ENCODE results near the gene GPX4. TPM values are rescaled to one million over a fixed set of nuclear protein-coding genes. Genes with fewer than 3 reads are reported as not detected.

GPX4 gene
- total and polyA plus RNA-seq, 8 donors: 90.0 to 710 (median 348) TPM

DNA sequence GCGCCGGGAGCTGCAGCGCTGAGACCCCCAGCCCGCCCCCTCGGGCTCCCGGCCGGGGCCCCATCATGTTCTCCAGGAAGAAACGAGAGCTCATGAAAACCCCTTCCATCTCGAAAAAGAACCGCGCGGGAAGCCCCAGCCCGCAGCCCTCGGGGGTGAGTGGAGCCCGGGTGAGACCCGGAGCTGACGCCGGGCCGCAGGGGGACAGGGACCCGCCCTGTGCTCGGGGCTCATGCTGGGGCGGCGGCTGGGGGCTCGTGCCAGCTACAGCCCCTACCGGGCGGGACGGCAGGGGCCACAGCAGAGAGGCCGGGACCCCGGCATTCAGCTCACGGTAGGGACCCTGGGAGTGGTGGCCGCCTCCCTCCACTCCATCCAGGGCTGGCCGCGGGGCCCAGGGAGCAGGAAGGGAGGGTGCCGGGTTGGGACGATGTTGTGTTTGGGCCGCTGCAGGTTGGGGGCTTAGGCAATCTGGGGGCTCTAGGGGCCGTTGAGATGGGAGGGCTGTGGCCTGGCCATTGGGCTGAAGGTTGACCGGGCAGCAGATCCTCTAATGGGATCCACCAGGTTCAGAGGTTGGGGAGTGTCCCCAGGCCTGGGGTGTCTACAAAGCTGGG lies 36.3 kb upstream of the GPX4 start:
- Histone ChIP-seq H3K27me3 (peaks cover 0 to 76% (median 39%) of the 10 kb centered on the region in 3 donors), H3K27ac (peak overlapping the region; percentile 37 to 87 (median 77)), H3K4me3 (peak overlapping the region; percentile 42 to 62 (median 50)), H3K4me1 (peaks cover 54 to 83% (median 71%) of the 10 kb centered on the region in 4 donors), H3K36me3 (peaks cover 0 to 8% (median 0%) of the 10 kb centered on the region in 4 donors), H3K9me3 (no peaks in the 10 kb centered on the region)
- TF ChIP-seq CTCF (IDR thresholded peaks at IDR 0.05) (no peak), POLR2AphosphoS5 (IDR thresholded peaks at IDR 0.05) (no peak), POLR2A (IDR thresholded peaks at IDR 0.05) (no peak), EP300 (IDR thresholded peaks at IDR 0.05) (no peak)
- intact Hi-C loops (cut with DNase I; ENCODE audit: low total_unique reads): no loop called here
- no peak for DNase-seq
- 4 to 25% (median 6%) methylated on average over 2 to 38 of the region's 38 CpGs for WGBS, 5 donors

DNA sequence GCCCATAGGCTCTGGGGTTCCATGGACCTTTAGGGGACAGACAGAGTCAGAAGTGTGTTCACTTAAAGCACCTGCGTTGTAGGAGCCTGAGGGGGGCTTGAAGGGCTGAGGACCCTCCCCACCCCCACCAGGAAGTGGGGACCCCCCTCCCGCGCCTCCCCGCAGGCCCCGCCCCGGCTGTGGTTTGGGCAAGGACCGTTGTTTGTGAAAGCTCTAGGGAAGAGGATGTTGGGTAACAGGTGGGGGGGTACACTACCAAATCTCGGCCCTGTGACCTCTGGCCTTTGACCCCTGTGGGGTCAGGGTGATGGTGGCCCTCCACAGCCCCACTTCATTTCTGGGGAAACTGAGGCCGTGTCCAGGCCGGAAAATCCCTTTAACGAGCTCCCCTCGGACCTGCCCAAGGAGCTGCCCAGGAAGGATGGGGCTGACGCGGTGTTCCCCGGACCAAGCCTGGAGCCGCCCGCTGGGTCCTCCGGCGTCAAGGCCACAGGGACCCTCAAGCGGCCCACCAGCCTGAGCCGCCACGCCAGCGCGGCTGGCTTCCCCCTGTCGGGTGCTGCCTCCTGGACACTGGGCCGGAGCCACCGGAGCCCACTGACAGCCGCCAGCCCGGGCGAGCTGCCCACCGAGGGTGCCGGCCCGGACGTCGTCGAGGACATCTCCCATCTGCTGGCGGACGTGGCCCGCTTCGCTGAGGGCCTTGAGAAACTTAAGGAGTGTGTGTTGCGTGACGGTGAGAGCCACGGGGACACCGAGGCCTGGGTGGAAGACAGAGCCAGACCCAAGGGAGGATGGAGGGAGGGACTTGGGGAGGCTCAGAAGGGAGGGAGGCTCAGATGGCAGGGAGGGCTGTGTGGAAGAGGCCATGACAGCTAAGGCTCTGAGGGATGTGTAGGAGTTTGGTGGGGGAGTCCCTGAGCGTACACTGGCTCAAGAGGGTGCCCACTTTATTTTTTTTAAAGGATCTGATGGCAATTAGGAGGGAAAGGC lies 35.5 kb upstream of the GPX4 start:
- Histone ChIP-seq H3K9me3 (no peaks in the 10 kb centered on the region), H3K27ac (peak overlapping the region; percentile 37 to 87 (median 77)), H3K36me3 (peaks cover 0 to 16% (median 0%) of the 10 kb centered on the region in 4 donors), H3K4me1 (peaks cover 54 to 91% (median 71%) of the 10 kb centered on the region in 4 donors), H3K4me3 (peak overlapping the region; percentile 42 to 62 (median 50)), H3K27me3 (peaks cover 0 to 78% (median 39%) of the 10 kb centered on the region in 3 donors)
- intact Hi-C loops (cut with DNase I; ENCODE audit: low total_unique reads): no loop called here
- peak in 1 of 2 donors; percentile 57 for DNase-seq
- no peak for TF ChIP-seq POLR2A (IDR thresholded peaks at IDR 0.05)
- no peak for TF ChIP-seq EP300 (IDR thresholded peaks at IDR 0.05)
- no peak for TF ChIP-seq POLR2AphosphoS5 (IDR thresholded peaks at IDR 0.05)
- no peak for TF ChIP-seq CTCF (IDR thresholded peaks at IDR 0.05)
- WGBS, 5 donors: 58 to 72% (median 64%) methylated on average over 33 to 45 of the region's 45 CpGs

DNA sequence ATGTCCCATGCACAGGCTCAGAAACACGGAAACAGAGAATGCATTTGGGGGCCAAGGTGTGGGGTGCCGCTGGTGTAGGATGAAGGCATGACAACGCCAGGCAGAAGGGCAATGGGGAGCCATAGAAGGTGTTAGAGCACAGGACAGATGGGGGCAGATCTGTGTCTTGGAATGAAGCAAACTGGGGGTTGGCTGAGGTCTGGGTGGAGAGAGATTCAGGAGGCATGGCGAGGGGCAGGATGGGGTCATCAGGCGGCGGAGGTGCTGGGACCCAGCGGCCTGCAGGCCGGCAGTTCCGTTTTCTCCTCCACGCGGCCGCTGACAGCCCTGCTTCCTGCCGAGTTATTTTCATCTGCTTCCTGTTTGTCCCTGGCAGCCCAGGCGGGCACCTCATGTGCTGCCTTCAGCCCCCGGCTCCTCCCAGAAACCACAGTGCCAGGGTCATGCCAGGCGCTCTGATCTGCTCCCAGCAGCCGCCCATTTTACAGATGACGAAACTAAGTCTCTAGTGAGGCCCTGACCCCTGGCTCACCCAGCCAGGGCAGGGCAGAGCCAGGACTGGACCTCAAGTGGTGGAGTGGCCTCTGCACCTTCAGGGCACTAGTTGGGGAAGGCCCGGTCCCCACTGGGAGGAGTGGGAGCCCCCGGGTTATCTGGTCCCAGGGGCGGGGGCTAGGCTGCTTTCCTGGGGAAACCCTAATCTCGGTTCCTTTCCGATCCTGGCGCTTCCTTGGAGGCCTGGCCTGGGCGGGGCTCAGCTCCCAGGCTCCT lies 34.6 kb upstream of the GPX4 start:
- H3K4me3 ChIP-seq: peak overlapping the region; percentile 42 to 62 (median 50)
- H3K4me1 ChIP-seq: peaks cover 53 to 94% (median 76%) of the 10 kb centered on the region in 4 donors
- TF ChIP-seq EP300 (IDR thresholded peaks at IDR 0.05) (no peak), POLR2AphosphoS5 (IDR thresholded peaks at IDR 0.05) (peak in 2 of 3 donors; percentile 25 to 35)
- H3K36me3 ChIP-seq: peaks cover 0 to 23% (median 0%) of the 10 kb centered on the region in 4 donors
- WGBS, 5 donors: 25 to 35% (median 26%) methylated on average over 22 to 25 of the region's 25 CpGs
- H3K9me3 ChIP-seq: no peaks in the 10 kb centered on the region
- DNase-seq: peak; percentile 69 to 74
- intact Hi-C loops (cut with DNase I; ENCODE audit: low total_unique reads): no loop called here
- H3K27ac ChIP-seq: peak overlapping the region; percentile 27 to 87 (median 77)
- H3K27me3 ChIP-seq: peaks cover 0 to 78% (median 39%) of the 10 kb centered on the region in 3 donors

DNA sequence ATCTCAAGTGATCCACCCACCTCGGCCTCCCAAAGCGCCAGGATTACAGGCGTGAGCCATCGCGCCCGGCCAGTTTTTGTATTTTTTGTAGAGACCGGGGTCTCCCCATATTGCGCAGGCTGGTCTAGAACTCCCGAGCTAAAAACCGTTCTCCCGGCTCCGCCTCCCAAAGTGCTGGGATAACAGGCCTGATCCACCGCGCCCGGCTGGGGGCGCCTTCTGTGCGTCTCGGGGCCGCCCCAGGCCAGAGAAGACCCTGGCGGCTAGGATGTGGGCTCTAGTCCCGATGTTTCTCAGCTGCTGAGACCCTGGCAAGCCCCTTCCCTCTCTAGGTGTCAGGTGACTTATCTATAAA lies 33.2 kb upstream of the GPX4 start:
- WGBS, 5 donors: 14 to 51% (median 21%) methylated on average over 17 to 21 of the region's 21 CpGs
- no peak for TF ChIP-seq EP300 (IDR thresholded peaks at IDR 0.05)
- no peak for TF ChIP-seq CTCF (IDR thresholded peaks at IDR 0.05)
- TF ChIP-seq POLR2A (IDR thresholded peaks at IDR 0.05): no peak
- TF ChIP-seq POLR2AphosphoS5 (IDR thresholded peaks at IDR 0.05): no peak
- Histone ChIP-seq H3K4me3 (no peak overlapping the region), H3K9me3 (no peaks in the 10 kb centered on the region), H3K36me3 (peaks cover 0 to 23% (median 0%) of the 10 kb centered on the region in 4 donors), H3K27me3 (peaks cover 0 to 71% (median 39%) of the 10 kb centered on the region in 3 donors), H3K4me1 (peaks cover 44 to 94% (median 76%) of the 10 kb centered on the region in 4 donors), H3K27ac (no peak overlapping the region)
- intact Hi-C loops (cut with DNase I; ENCODE audit: low total_unique reads): no loop called here
- no peak for DNase-seq

Data from stomach (tissue), 9 donors.